Activated naive CD8-positive, alpha-beta T cell treated with anti-CD3 and anti-CD28 coated beads, Interleukin-2, amount 50 U/mL, for 24 hours (primary cell): Measurements from ENCODE around the gene METTL24.
"Not testable (repeated sequence)": the region's sequence is repeated elsewhere in the genome, so short reads cannot be mapped to it uniquely, and the experiment has no call there.

Source experiments
- ATAC-seq: fragments of 150-1000 bp; cut with Tn5 transposase; one replicate; pipeline ENCODE4 v1.10.0; 2021
- DNase-seq: peaks from one replicate; pipeline ENCODE4 v3.0.0; 2021
- H3K27ac Mint-ChIP-seq: one replicate; pipeline ENCODE4 v1.8.0; 2021; ENCODE audit warnings: mild to moderate bottlenecking, mixed read lengths
- H3K27me3 Mint-ChIP-seq: one replicate; pipeline ENCODE4 v1.8.0; 2021; ENCODE audit warnings: mixed read lengths
- H3K36me3 Mint-ChIP-seq: one replicate; pipeline ENCODE4 v1.8.0; 2021; ENCODE audit warnings: low read depth, mixed read lengths
- H3K4me1 Mint-ChIP-seq: one replicate; pipeline ENCODE4 v1.8.0; 2021; ENCODE audit warnings: mixed read lengths
- H3K4me3 Mint-ChIP-seq: one replicate; pipeline ENCODE4 v1.8.0; 2021; ENCODE audit warnings: mild to moderate bottlenecking, moderate library complexity, mixed read lengths
- H3K9me3 Mint-ChIP-seq: one replicate; pipeline ENCODE4 v1.8.0; 2021; ENCODE audit warnings: mixed read lengths

The METTL24 gene

DNA sequence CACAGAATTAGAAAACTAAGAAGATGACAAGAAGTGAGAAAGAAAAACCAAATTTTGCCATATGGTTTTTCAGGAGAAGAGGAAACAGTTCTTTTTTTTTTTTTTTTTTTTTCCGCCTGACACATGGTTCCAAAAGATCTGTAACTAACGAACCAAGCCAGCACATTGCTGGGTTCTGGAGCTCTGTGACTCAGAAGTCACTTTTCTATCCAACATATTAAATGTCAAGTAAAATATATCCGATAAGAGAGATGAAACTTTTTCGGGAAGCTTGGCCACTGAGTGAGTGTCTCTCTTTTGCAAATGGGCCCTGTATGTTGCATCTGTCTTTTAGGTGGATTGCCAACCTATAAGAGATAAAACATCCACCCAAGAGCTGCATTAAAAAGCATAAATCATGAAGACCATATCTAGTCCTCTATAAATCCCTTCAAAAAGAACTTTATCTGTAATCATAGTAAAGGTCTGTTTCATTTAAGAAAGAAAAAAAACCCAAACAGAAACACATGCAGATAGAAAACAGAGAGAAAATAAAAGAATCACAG is 4.6 kb downstream of the METTL24 start:
- Mint-ChIP-seq H3K27me3 (peaks cover 20% of the 10 kb centered on the region), H3K4me3 (no peak overlapping the region), H3K27ac (no peak overlapping the region), H3K9me3 (no peaks in the 10 kb centered on the region), H3K36me3 (no peaks in the 10 kb centered on the region), H3K4me1 (peaks cover 11% of the 10 kb centered on the region)
- ATAC-seq (no peak), DNase-seq (no peak)

DNA sequence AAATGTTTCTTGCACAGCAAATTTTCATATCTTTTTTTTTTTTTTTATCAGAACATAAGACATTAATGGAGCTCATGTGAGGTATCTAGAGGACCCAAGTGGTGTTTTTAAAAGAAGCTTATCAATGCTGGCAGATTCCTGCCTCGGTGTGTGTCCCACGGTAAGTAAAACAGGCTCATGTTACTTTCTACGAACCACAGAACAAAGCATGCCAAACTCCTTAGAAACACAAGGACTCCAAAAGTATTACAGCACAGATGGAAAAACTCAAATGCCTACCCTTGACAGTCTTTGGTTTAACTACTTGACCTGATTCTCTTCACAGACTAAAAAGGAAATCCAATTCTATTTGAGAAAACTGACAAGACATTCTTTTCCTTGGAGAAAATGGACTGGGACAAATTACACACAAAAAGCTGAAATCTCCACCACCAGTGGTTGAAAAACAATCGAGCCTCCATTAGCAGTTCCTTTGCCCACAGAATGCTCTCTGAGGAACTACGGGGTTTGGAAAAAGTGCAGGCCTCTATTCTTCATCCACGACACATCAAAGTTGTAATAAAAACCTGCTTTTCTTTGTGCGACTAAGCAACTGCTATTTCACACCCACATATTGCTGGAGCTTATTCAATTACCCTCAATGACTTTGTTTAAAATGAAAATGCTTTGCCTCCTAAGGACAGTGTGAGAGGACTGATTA is 5.4 kb downstream of the METTL24 start:
- peaks cover 11% of the 10 kb centered on the region for H3K4me1 Mint-ChIP-seq
- H3K36me3 Mint-ChIP-seq, result no peaks in the 10 kb centered on the region
- H3K27me3 Mint-ChIP-seq, result peaks cover 19% of the 10 kb centered on the region
- no peaks in the 10 kb centered on the region for H3K9me3 Mint-ChIP-seq
- no peak overlapping the region for H3K4me3 Mint-ChIP-seq
- no peak overlapping the region for H3K27ac Mint-ChIP-seq
- DNase-seq (no peak), ATAC-seq (no peak)

DNA sequence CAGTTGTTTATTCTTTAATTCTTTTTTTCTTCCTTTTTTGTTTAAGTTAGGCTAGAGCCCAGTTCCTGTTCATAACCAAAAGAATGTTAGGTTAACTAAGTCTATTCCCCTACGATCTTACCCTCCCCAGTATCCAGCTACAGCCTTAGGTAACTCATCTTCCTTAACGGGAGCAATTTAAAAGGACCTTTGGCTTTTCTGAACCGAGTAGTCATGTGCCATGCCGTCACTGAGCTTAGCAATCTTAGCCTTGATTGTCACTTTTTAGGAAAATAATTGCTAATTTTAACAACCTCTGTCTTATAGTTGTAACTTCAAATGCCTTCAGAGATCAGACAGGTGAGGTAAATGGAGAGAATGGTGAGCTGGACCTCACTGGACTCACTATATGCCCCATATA is 6.2 kb downstream of the METTL24 start:
- no peak for ATAC-seq

DNA sequence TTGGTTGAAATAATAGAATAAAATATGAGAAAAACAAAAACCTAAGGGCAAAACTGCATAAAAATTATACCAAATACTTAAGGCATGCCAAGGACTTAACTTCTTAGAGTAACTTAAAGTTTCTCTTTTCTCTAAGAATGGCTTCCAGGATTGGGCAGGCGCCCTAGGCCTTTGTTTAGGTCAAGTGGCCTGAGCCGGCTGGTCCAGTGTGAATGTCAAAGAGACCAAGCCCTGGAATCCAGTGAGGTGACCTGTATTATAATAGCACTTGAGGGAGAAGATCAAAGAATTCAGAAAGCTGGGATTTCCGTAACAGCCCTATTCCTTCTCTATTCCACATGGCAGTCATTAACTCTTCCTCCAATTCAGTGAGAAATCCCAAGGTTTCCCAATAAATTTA is 6.6 kb downstream of the METTL24 start:
- peaks cover 8% of the 10 kb centered on the region for H3K27me3 Mint-ChIP-seq
- ATAC-seq, result no peak

More for the DNA sequence above, 6.2 kb downstream of the METTL24 start:
- H3K36me3 Mint-ChIP-seq, result no peaks in the 10 kb centered on the region
- no peak for DNase-seq
- peaks cover 4% of the 10 kb centered on the region for H3K4me1 Mint-ChIP-seq
- H3K27me3 Mint-ChIP-seq, result peaks cover 12% of the 10 kb centered on the region
- no peak overlapping the region for H3K27ac Mint-ChIP-seq
- no peak overlapping the region for H3K4me3 Mint-ChIP-seq
- no peaks in the 10 kb centered on the region for H3K9me3 Mint-ChIP-seq

DNA sequence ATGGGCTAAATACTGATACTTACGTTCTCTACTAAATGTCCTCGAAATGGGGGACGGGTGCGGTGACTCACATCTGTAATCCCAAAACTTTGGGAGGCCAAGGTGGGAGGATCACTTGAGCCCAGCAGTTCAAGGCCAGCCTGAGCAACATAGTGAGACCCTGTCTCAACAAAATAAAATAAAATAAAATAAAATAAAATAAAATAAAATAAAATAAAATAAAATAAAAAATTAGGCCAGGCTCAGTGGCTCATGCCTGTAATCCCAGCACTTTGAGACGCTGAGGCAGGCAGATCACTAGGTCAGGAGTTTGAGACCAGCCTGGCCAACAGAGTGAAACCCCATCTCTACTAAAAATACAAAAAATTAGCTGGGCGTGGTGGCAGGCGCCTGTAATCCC is 7.6 kb downstream of the METTL24 start:
- not testable (repeated sequence) for H3K36me3 Mint-ChIP-seq, H3K4me1 Mint-ChIP-seq, H3K4me3 Mint-ChIP-seq, ATAC-seq, H3K27ac Mint-ChIP-seq, H3K27me3 Mint-ChIP-seq, DNase-seq, H3K9me3 Mint-ChIP-seq

More for the DNA sequence above, 6.6 kb downstream of the METTL24 start:
- no peak for DNase-seq
- Mint-ChIP-seq H3K4me1 (no peaks in the 10 kb centered on the region), H3K27ac (no peak overlapping the region), H3K36me3 (no peaks in the 10 kb centered on the region), H3K9me3 (no peaks in the 10 kb centered on the region), H3K4me3 (no peak overlapping the region)

DNA sequence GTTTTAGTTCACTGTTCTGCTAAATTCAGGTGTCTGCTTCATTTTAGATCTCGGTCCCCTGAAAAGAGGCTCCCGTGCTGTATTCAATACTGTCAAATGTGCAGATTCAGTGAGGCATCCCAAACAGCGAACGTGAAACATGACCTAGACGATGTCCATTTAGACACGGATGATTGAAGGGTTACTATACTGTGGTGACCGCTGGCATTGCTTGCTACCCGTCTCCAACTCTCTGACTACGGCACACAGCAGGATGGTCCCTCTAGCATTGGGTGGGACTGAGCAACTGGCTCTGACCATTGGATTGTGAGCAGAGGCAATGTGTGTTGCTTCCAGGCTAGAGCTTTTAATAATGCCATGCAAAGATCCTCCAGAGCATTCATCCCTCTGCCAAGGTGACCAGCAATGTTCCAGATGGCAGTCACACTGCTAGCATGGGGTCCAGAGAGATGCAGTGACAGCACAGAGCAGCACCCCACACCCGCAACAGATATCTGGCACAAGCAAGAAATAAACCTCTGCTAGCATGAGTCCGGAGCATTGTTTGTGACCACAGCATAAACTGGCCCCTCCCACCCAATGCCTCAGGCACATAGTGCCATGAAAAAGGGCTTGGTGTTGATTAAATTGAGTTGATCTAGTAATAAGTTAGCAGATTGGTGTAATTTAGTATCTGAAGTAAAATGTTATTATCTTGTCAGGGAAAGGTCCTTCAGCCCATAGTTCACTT is 9.0 kb downstream of the METTL24 start:
- no peaks in the 10 kb centered on the region for H3K4me1 Mint-ChIP-seq
- DNase-seq (no peak), ATAC-seq (no peak)
- H3K9me3 Mint-ChIP-seq, result no peaks in the 10 kb centered on the region
- no peak overlapping the region for H3K4me3 Mint-ChIP-seq
- no peaks in the 10 kb centered on the region for H3K27me3 Mint-ChIP-seq
- H3K36me3 Mint-ChIP-seq, result no peaks in the 10 kb centered on the region
- H3K27ac Mint-ChIP-seq, result no peak overlapping the region

DNA sequence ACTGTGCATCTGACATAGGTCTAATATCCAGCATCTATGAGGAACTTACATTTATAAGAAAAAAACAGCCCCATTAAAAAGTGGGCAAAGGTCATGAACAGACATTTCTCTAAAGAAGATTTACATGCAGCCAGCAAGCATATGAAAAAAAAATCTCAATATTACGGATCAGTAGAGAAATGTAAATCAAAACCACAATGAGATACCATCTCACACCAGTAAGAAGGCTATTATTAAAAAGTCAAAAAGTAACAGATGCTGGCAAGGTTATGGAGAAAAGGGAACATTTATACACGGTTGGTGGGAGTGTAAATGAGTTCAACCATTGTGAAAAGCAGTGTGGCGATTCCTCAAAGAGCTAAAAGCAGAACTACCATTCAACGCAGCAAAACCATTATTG is 13.1 kb downstream of the METTL24 start:
- H3K4me1 Mint-ChIP-seq, result no peaks in the 10 kb centered on the region
- H3K27me3 Mint-ChIP-seq, result no peaks in the 10 kb centered on the region
- H3K4me3 Mint-ChIP-seq, result no peak overlapping the region
- ATAC-seq, result no peak
- H3K36me3 Mint-ChIP-seq, result no peaks in the 10 kb centered on the region
- no peaks in the 10 kb centered on the region for H3K9me3 Mint-ChIP-seq
- DNase-seq, result no peak
- no peak overlapping the region for H3K27ac Mint-ChIP-seq

DNA sequence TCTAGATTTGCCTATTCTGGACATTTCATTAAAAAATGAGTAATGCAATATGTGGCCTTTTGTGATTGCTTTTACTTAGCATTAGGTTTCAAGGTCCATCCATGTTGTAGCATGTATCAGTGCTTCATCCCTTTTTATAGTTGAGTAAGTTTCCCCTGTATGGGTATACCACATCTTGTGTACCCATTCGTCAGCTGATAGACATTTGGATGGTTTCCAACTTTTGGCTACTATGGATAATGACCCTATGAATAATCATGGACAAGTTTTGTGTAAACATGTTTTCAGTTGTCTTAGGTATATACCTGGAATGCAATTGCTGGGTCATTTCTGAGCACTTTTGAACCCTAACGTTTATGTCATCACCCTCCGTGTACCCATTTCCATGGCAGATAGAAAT is 15.4 kb downstream of the METTL24 start:
- DNase-seq (no peak), ATAC-seq (no peak)
- H3K4me1 Mint-ChIP-seq, result no peaks in the 10 kb centered on the region
- H3K4me3 Mint-ChIP-seq, result no peak overlapping the region
- H3K27ac Mint-ChIP-seq, result no peak overlapping the region
- H3K9me3 Mint-ChIP-seq, result no peaks in the 10 kb centered on the region
- no peaks in the 10 kb centered on the region for H3K27me3 Mint-ChIP-seq
- no peaks in the 10 kb centered on the region for H3K36me3 Mint-ChIP-seq

DNA sequence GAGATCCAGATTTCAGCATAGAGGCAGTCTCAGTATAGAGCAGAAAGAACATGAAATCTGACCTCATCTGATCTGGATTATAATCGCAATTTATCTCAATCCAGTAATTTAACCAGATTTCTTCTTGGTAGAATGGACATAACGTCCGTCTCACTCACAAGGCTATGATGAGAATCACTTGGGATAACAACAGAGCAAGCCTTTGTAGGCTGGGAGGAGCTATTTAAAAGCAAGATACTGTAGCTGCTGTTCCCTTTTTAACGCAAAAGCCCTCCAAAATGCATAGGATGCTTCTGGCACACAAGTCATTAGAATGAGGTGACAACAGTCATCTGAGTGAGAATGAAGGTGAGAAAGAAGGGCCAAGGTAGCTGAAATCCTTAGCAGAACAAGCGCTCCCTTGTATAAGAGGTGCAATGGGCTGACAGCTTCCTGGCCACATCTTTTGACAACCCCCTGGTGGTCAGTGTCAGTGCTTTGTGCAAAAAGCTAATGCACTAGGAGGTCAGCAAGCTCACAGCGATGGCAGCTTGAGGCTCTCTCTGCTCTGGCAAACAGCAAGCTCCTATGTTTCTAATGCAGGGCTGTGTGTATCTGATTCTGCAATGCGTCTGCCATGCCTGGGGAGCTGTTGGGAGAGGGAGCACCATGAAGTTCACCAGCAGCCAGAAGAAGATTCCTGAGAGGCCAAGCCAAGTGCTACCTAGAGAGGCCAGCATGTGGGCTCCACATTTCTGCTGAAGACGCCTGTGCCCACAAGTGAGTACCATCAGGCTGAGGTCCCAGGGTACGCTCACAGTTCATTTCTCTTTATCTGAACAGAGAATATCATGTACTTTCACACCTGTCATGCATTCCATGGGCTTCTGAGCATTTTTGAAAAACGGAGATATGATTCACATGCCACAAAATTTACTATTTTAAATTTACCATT is 16.2 kb downstream of the METTL24 start:
- H3K36me3 Mint-ChIP-seq, result no peaks in the 10 kb centered on the region

DNA sequence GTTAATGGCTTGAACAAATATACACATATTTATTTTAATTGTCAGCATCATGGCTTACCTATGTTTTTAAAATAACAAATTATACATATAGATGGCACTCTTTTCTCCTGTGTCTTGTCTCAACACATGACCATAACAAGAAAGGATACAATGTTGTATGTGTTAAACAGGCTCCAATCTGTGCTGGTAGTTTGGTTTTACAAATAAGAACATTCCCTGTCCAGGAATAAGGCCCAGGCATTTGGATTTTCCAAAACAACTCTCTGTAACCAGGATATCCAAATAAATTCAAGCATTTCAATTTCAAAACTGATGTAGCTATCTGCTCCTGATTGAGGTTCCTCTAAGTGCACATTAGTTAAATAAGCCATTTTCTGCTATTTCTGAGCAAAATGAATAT is 17.1 kb downstream of the METTL24 start:
- Mint-ChIP-seq H3K4me3 (no peak overlapping the region), H3K27me3 (no peaks in the 10 kb centered on the region), H3K36me3 (no peaks in the 10 kb centered on the region), H3K27ac (no peak overlapping the region), H3K9me3 (no peaks in the 10 kb centered on the region), H3K4me1 (no peaks in the 10 kb centered on the region)
- ATAC-seq (no peak), DNase-seq (no peak)

More for the DNA sequence above, 16.2 kb downstream of the METTL24 start:
- Mint-ChIP-seq H3K9me3 (no peaks in the 10 kb centered on the region), H3K4me3 (no peak overlapping the region), H3K27me3 (no peaks in the 10 kb centered on the region), H3K27ac (no peak overlapping the region), H3K4me1 (no peaks in the 10 kb centered on the region)
- peak; percentile 20 for ATAC-seq
- no peak for DNase-seq

DNA sequence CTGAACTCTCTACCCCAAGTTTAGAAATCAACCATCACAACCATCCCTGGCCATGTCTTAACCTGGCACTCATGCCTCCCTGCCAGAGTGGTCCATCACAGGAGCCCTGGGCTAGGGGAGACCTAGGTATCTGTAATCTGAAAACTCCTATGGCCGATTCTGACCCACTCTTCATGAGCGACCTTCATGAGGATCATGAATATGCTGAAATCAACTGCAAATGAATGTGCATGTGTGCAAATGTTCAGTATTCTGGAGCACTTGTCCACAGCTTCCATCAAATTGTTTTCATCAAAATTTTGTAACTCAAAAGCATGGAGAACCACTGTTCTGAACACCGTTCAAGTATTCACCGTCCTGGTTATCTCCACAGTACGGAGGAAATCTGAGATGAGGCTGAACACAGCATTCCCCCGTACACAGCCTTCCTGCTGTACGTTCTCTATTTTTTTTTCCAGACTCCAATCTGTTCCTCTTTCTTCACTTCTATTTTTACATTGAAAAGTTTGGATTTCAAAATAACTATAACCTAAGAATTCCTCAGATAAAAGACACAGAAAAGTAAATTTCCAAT is 17.7 kb downstream of the METTL24 start:
- Mint-ChIP-seq H3K4me1 (no peaks in the 10 kb centered on the region), H3K4me3 (no peak overlapping the region), H3K9me3 (no peaks in the 10 kb centered on the region), H3K27ac (no peak overlapping the region), H3K36me3 (no peaks in the 10 kb centered on the region), H3K27me3 (no peaks in the 10 kb centered on the region)
- DNase-seq, result no peak
- ATAC-seq, result no peak

DNA sequence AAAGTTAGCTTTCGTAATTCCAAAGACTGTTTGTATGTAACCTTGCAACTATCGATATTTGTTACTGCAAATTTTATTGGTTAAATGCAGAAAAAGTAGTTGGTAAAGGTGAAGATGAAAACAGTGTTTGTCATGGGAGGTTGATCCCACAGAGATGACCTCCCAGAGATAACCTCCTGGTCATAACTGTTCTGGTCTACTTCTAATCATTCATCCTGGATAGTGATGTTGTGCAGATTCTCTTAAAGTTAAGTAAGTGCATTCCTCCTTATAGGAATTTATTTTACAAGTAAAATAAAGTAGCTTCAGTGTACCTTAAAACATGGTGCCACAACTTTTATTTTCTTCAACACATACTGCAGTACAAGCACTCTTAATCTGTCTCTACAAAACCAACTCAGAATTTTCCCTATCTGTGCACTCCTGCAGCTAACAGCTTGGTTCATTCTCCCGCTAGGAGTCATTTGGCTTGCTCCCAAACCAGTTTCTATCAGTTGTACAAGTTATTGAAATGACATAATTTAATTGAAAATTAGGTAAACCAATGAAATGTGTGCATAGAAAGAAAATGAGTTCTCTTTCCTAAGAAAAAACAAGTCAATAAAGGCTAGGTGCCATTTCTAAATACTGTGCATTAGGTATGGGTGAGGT is 19.2 kb downstream of the METTL24 start:
- Mint-ChIP-seq H3K27ac (no peak overlapping the region), H3K4me3 (no peak overlapping the region), H3K27me3 (no peaks in the 10 kb centered on the region), H3K9me3 (no peaks in the 10 kb centered on the region), H3K36me3 (no peaks in the 10 kb centered on the region), H3K4me1 (peaks cover 3% of the 10 kb centered on the region)
- ATAC-seq (no peak), DNase-seq (no peak)

DNA sequence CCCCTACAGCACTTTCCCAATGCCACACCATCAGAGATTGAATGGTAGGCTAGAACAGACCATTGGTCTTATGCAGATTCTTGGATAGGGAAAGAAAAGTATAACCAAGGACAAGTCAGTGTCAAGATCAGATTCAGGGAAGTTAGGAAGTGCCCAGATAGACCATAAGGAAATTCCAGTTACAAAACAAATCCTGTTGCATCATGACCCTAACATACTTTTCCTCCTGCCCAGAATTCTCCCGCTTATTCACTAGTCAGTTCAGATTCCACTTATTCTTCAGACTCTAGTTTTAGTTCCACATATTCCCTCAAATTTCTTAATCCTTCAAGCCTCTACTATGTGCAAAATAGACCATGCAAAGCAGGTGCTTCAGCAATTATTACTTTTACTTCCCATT is 20.7 kb downstream of the METTL24 start:
- ATAC-seq, result no peak
- Mint-ChIP-seq H3K4me3 (no peak overlapping the region), H3K9me3 (no peaks in the 10 kb centered on the region), H3K27me3 (no peaks in the 10 kb centered on the region), H3K4me1 (peaks cover 3% of the 10 kb centered on the region), H3K27ac (no peak overlapping the region), H3K36me3 (no peaks in the 10 kb centered on the region)
- no peak for DNase-seq
